ENCODE results near the gene ARPC1A. TPM values are rescaled to one million over a fixed set of nuclear protein-coding genes. Genes with fewer than 3 reads are reported as not detected.
"Not testable (repeated sequence)": the region's sequence is repeated elsewhere in the genome, so short reads cannot be mapped to it uniquely, and the experiment has no call there.

Gene ARPC1A
- total RNA-seq, 2 experiments from 2014 or later: 53.2 to 56.3 TPM

GRCh38 chr7:99403764-99404163 lies 78.1 kb downstream of the ARPC1A start:
- no peaks in the 10 kb centered on the region for H3K27me3 Mint-ChIP-seq
- DNase-seq (no peak), ATAC-seq (no peak)
- H3K9me3 Mint-ChIP-seq (ENCODE audit: low read depth): no peaks in the 10 kb centered on the region
- H3K27ac Mint-ChIP-seq: peak overlapping the region; percentile 9
- CTCF ChIA-PET: no interaction called here
- H3K36me3 Mint-ChIP-seq: peaks cover 22% of the 10 kb centered on the region
- no peak overlapping the region for H3K4me3 Mint-ChIP-seq
- peaks cover 29% of the 10 kb centered on the region for H3K4me1 Mint-ChIP-seq

GRCh38 chr7:99404235-99404976 lies 78.7 kb downstream of the ARPC1A start:
- DNase-seq (no peak), ATAC-seq (no peak)
- H3K4me3 Mint-ChIP-seq: no peak overlapping the region
- H3K36me3 Mint-ChIP-seq: peaks cover 22% of the 10 kb centered on the region
- H3K27me3 Mint-ChIP-seq: no peaks in the 10 kb centered on the region
- CTCF ChIA-PET: no interaction called here
- H3K9me3 Mint-ChIP-seq (ENCODE audit: low read depth): no peaks in the 10 kb centered on the region
- H3K4me1 Mint-ChIP-seq: peaks cover 29% of the 10 kb centered on the region
- H3K27ac Mint-ChIP-seq: peak overlapping the region; percentile 8

GRCh38 chr7:99404977-99405320 lies 79.3 kb downstream of the ARPC1A start:
- CTCF ChIA-PET: no interaction called here
- DNase-seq (no peak), ATAC-seq (no peak)
- Mint-ChIP-seq H3K27me3 (no peaks in the 10 kb centered on the region), H3K36me3 (peaks cover 22% of the 10 kb centered on the region), H3K4me3 (no peak overlapping the region), H3K9me3 (ENCODE audit: low read depth) (no peaks in the 10 kb centered on the region), H3K4me1 (peaks cover 32% of the 10 kb centered on the region), H3K27ac (no peak overlapping the region)

GRCh38 chr7:99406557-99406956 lies 80.9 kb downstream of the ARPC1A start:
- Mint-ChIP-seq H3K9me3 (ENCODE audit: low read depth) (no peaks in the 10 kb centered on the region), H3K4me3 (peak overlapping the region; percentile 96), H3K27ac (peak overlapping the region; percentile 90), H3K27me3 (no peaks in the 10 kb centered on the region), H3K4me1 (peaks cover 46% of the 10 kb centered on the region), H3K36me3 (peaks cover 25% of the 10 kb centered on the region)
- CTCF ChIA-PET: interaction anchor here (0.8 to 1.7 kb wide), 7 partner anchors 9 to 432 kb away, joined by 3 to 17 read pairs (median 3); no protein-coding TSS in a partner anchor
- ATAC-seq (no peak), DNase-seq (no peak)

GRCh38 chr7:99407872-99408378 lies 82.2 kb downstream of the ARPC1A start:
- ATAC-seq (peak; percentile 16), DNase-seq (peak; percentile 64)
- H3K4me3 Mint-ChIP-seq: peak overlapping the region; percentile 96
- H3K4me1 Mint-ChIP-seq: peaks cover 50% of the 10 kb centered on the region
- peak overlapping the region; percentile 90 for H3K27ac Mint-ChIP-seq
- peaks cover 30% of the 10 kb centered on the region for H3K36me3 Mint-ChIP-seq
- CTCF ChIA-PET: interaction anchor here (0.8 to 2.9 kb wide), 13 partner anchors 8 to 216 kb away, joined by 3 to 17 read pairs (median 3); partner anchors contain the start of gene ZKSCAN5
- H3K9me3 Mint-ChIP-seq (ENCODE audit: low read depth): no peaks in the 10 kb centered on the region
- no peaks in the 10 kb centered on the region for H3K27me3 Mint-ChIP-seq

- CTCF ChIA-PET: interaction anchor here (0.6 to 2.9 kb wide), 11 partner anchors 9 to 216 kb away, joined by 3 to 10 read pairs (median 3); partner anchors contain the start of gene ZKSCAN5
- Mint-ChIP-seq H3K4me3 (peak within 1 kb of the TSS; percentile 96), H3K4me1 (peaks cover 54% of the 10 kb centered on the region)
Observed at GRCh38 chr7:99408379-99409191, 82.9 kb downstream of the ARPC1A start, which contains the start of the genes BUD31 and PDAP1. BUD31 (plus strand) TSS chr7:99408969; CDS start chr7:99411093, 2,124 bp downstream. PDAP1 (minus strand) TSS chr7:99408597; CDS start chr7:99408548, 49 bp downstream.

GRCh38 chr7:99409192-99409572 lies 83.5 kb downstream of the ARPC1A start:
- peaks cover 28% of the 10 kb centered on the region for H3K36me3 Mint-ChIP-seq
- CTCF ChIA-PET: interaction anchor here (0.8 to 2.9 kb wide), 8 partner anchors 10 to 215 kb away, joined by 3 to 10 read pairs (median 4); partner anchors contain the start of gene ZKSCAN5
- H3K9me3 Mint-ChIP-seq (ENCODE audit: low read depth): no peaks in the 10 kb centered on the region
- ATAC-seq (peak; percentile 8), DNase-seq (no peak)
- H3K4me1 Mint-ChIP-seq: peaks cover 49% of the 10 kb centered on the region
- H3K4me3 Mint-ChIP-seq: peak overlapping the region; percentile 96
- no peaks in the 10 kb centered on the region for H3K27me3 Mint-ChIP-seq
- H3K27ac Mint-ChIP-seq: peak overlapping the region; percentile 90

More at GRCh38 chr7:99408379-99409191, 82.9 kb downstream of the ARPC1A start, which contains the start of the genes BUD31 and PDAP1:
- Mint-ChIP-seq H3K27ac (peak within 1 kb of the TSS; percentile 90), H3K9me3 (ENCODE audit: low read depth) (no peaks in the 10 kb centered on the region), H3K36me3 (peaks cover 32% of the 10 kb centered on the region), H3K27me3 (no peaks in the 10 kb centered on the region)
- peak; percentile 85 for ATAC-seq
- peak; percentile 96 for DNase-seq

- DNase-seq (no peak), ATAC-seq (no peak)
- H3K27me3 Mint-ChIP-seq: no peaks in the 10 kb centered on the region
- no peaks in the 10 kb centered on the region for H3K9me3 Mint-ChIP-seq (ENCODE audit: low read depth)
- H3K4me1 Mint-ChIP-seq: peaks cover 47% of the 10 kb centered on the region
- H3K4me3 Mint-ChIP-seq: peak overlapping the region; percentile 96
- CTCF ChIA-PET: interaction anchor here (1.0 to 2.9 kb wide), 3 partner anchors 10 to 65 kb away, joined by 3 to 10 read pairs (median 3); no protein-coding TSS in a partner anchor
- peaks cover 28% of the 10 kb centered on the region for H3K36me3 Mint-ChIP-seq
- H3K27ac Mint-ChIP-seq: peak overlapping the region; percentile 90
Observed at GRCh38 chr7:99409806-99410205, 84.1 kb downstream of the ARPC1A start.

- Mint-ChIP-seq H3K4me3 (peak overlapping the region; percentile 96), H3K9me3 (ENCODE audit: low read depth) (no peaks in the 10 kb centered on the region), H3K27ac (peak overlapping the region; percentile 58), H3K4me1 (peaks cover 43% of the 10 kb centered on the region), H3K27me3 (no peaks in the 10 kb centered on the region), H3K36me3 (peaks cover 33% of the 10 kb centered on the region)
- DNase-seq: no peak
- no peak for ATAC-seq
- CTCF ChIA-PET: no interaction called here
Observed at GRCh38 chr7:99410635-99411034, 84.9 kb downstream of the ARPC1A start.

- not testable (repeated sequence) for H3K4me3 Mint-ChIP-seq; H3K27me3 Mint-ChIP-seq; H3K27ac Mint-ChIP-seq; ATAC-seq; DNase-seq; H3K9me3 Mint-ChIP-seq (ENCODE audit: low read depth)
- CTCF ChIA-PET: interaction anchor here (0.8 to 1.8 kb wide), 6 partner anchors 8 to 102 kb away, joined by 3 to 6 read pairs (median 3); partner anchors contain the start of genes CPSF4 and PTCD1
- peaks cover 18% of the 10 kb centered on the region for H3K4me1 Mint-ChIP-seq
- H3K36me3 Mint-ChIP-seq: peaks cover 55% of the 10 kb centered on the region
Observed at GRCh38 chr7:99415513-99416127, 89.9 kb downstream of the ARPC1A start.
